Measurements from ENCODE around the gene RBM27.

DNA sequence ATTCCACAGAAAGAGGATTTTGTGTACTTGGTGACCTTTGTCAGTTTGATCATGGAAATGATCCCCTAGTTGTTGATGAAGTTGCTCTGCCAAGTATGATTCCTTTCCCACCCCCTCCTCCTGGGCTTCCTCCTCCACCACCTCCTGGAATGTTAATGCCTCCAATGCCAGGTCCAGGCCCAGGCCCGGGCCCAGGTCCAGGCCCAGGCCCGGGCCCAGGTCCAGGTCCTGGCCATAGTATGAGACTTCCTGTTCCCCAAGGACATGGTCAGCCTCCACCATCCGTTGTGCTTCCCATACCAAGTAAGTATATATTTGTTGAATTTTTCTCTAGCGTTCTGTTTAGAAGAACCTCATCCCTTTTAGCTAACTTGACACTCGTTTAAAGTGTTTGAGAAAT, 30.0 kb downstream of the RBM27 start:
- TF ChIP-seq POLR2A (IDR thresholded peaks at IDR 0.05): no peak
- TF ChIP-seq, protein P1, sequence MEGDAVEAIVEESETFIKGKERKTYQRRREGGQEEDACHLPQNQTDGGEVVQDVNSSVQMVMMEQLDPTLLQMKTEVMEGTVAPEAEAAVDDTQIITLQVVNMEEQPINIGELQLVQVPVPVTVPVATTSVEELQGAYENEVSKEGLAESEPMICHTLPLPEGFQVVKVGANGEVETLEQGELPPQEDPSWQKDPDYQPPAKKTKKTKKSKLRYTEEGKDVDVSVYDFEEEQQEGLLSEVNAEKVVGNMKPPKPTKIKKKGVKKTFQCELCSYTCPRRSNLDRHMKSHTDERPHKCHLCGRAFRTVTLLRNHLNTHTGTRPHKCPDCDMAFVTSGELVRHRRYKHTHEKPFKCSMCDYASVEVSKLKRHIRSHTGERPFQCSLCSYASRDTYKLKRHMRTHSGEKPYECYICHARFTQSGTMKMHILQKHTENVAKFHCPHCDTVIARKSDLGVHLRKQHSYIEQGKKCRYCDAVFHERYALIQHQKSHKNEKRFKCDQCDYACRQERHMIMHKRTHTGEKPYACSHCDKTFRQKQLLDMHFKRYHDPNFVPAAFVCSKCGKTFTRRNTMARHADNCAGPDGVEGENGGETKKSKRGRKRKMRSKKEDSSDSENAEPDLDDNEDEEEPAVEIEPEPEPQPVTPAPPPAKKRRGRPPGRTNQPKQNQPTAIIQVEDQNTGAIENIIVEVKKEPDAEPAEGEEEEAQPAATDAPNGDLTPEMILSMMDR (IDR thresholded peaks at IDR 0.05): no peak
